HFFc6 (cell line): ENCODE results near the gene SACS. TPM values are rescaled to one million over a fixed set of nuclear protein-coding genes. Genes with fewer than 3 reads are reported as not detected.

Experiments used
- DNase-seq: peaks from one replicate; pipeline ENCODE4 v3.0.0-alpha.2; 2018
- H3K27ac Mint-ChIP-seq: 2 replicates; pipeline ENCODE4 v1.8.0; 2020; ENCODE audit warnings: mild to moderate bottlenecking, mixed read lengths
- H3K27me3 Mint-ChIP-seq: 2 replicates; pipeline ENCODE4 v1.8.0; 2021; ENCODE audit warnings: mild to moderate bottlenecking, moderate library complexity, mixed read lengths; ENCODE audit not compliant: insufficient read depth
- H3K36me3 Mint-ChIP-seq: 2 replicates; pipeline ENCODE4 v1.8.0; 2021; ENCODE audit warnings: low read depth, mixed read lengths
- H3K4me1 Mint-ChIP-seq: 2 replicates; pipeline ENCODE4 v1.8.0; 2020; ENCODE audit warnings: low read depth, mixed read lengths
- H3K4me3 Mint-ChIP-seq: 2 replicates; pipeline ENCODE4 v1.8.0; 2020; ENCODE audit warnings: mild to moderate bottlenecking, moderate library complexity, mixed read lengths
- H3K9me3 Mint-ChIP-seq: 2 replicates; pipeline ENCODE4 v1.8.0; 2020; ENCODE audit warnings: mild to moderate bottlenecking, mixed read lengths
- total RNA-seq, 6 experiments: library from RNA; stranded (reverse); fragmentation: NEBNext Ultra II Directional; extraction: Animal tissue kit (Norgen Biotek cat#: 25700); gene quantifications; 2 replicates in 1 of 6; 3 replicates in 5 of 6; pipeline ENCODE4 v1.2.3, GENCODE V29; 2021
- TF ChIP-seq, protein P1 (sequence below): fragments of 200-600 bp; sonication (generic); IDR thresholded peaks from 2 replicates; pipeline ENCODE4 v1.5.0; 2021; ENCODE audit warnings: antibody characterized with exemption, mild to moderate bottlenecking

Gene SACS
- total RNA-seq, 6 experiments from 2014 or later, result 43.9 to 50.9 (median 47.1) TPM

DNA sequence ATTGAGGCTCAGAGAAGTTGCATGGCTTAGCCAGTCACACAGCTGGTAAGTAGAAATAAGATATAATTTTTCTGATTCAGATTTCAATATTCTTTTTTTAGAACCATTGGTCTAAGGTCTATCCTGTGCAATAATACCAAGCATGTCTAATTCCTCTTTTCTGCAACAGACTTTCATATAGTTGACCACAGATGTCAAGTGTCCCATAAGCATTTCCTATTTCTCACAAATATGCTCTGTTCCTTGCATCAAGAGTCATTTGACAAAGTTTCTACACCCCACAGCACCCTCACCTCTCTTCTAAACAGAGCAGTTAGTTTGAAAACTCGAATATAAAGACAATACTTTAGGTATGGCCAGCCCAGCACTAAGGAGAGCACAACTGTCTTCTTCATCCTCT lies 26.8 kb upstream of the SACS start:
- H3K36me3 Mint-ChIP-seq, result peaks cover 7% of the 10 kb centered on the region
- H3K4me3 Mint-ChIP-seq, result no peak overlapping the region
- DNase-seq, result no peak
- H3K27ac Mint-ChIP-seq, result no peak overlapping the region
- no peaks in the 10 kb centered on the region; the same call in 1 of the 2 replicates for H3K27me3 Mint-ChIP-seq
- TF ChIP-seq, protein P1, sequence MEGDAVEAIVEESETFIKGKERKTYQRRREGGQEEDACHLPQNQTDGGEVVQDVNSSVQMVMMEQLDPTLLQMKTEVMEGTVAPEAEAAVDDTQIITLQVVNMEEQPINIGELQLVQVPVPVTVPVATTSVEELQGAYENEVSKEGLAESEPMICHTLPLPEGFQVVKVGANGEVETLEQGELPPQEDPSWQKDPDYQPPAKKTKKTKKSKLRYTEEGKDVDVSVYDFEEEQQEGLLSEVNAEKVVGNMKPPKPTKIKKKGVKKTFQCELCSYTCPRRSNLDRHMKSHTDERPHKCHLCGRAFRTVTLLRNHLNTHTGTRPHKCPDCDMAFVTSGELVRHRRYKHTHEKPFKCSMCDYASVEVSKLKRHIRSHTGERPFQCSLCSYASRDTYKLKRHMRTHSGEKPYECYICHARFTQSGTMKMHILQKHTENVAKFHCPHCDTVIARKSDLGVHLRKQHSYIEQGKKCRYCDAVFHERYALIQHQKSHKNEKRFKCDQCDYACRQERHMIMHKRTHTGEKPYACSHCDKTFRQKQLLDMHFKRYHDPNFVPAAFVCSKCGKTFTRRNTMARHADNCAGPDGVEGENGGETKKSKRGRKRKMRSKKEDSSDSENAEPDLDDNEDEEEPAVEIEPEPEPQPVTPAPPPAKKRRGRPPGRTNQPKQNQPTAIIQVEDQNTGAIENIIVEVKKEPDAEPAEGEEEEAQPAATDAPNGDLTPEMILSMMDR, result no peak
- H3K4me1 Mint-ChIP-seq, result peaks cover 25% of the 10 kb centered on the region
- no peaks in the 10 kb centered on the region for H3K9me3 Mint-ChIP-seq

DNA sequence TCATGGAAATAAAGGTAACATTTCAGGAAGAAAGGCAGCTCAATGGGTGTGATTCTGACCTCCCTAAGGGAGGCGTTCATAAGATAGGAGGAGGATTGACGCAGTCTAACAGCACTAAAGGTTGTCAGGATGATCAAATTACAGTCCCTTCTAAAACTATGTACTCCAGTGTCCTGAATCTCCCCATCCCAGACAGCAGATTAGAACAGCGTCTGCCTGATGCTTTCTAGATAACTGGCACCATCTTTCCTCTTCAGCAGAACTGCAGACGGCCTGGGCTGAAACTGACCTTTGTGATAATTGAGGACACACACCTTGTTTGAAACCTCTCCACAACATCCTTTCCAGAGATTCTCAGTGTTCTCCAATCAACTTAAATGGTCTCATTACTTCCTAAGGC lies 25.5 kb upstream of the SACS start:
- H3K27ac Mint-ChIP-seq, result no peak overlapping the region
- peaks cover 6% of the 10 kb centered on the region for H3K36me3 Mint-ChIP-seq
- H3K4me1 Mint-ChIP-seq, result peaks cover 20% of the 10 kb centered on the region
- DNase-seq, result no peak
- H3K9me3 Mint-ChIP-seq, result no peaks in the 10 kb centered on the region
- TF ChIP-seq, protein P1, result no peak
- no peak overlapping the region for H3K4me3 Mint-ChIP-seq
- no peaks in the 10 kb centered on the region; the same call in 1 of the 2 replicates for H3K27me3 Mint-ChIP-seq

DNA sequence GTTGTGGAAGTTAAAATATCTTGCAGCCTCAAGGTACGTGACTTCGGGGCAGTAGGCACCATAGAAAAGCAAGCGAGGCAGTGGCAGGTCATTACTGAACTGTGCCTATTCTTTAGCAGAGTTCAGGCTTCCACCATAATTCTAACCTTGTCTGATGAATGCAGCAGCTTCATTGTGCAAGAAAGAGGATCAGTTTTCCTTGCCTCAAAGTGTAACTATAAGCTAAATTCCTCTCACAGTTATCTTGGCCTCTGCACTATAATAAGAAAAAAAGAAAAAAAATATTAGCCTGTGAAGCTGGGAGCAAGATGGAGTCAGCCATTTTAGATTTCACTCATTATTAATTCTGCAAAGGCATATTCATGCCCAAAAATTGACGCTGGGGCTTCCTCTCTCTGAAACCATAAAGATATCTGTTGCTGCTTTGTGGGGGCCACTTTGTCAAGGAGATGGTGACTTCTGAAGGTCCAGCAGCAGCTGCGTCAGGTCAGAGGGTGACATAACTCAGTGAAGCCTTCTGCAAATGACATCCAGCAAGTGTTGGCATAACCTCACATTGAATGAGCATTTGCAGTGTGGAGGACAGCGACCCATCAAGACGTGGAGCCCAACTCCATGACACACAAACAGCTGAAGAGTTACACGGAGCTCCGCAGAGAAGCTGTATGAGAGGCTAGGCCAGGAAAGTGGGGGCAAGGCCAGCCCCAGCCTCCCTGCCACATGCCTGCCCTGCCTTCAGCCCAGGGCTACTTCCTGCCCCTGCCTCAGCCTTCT lies 23.1 kb upstream of the SACS start:
- TF ChIP-seq, protein P1, result no peak
- Mint-ChIP-seq H3K36me3 (no peaks in the 10 kb centered on the region), H3K4me1 (no peaks in the 10 kb centered on the region), H3K27me3 (peaks cover 1% of the 10 kb centered on the region), H3K9me3 (no peaks in the 10 kb centered on the region), H3K4me3 (no peak overlapping the region), H3K27ac (no peak overlapping the region)
- DNase-seq, result no peak

DNA sequence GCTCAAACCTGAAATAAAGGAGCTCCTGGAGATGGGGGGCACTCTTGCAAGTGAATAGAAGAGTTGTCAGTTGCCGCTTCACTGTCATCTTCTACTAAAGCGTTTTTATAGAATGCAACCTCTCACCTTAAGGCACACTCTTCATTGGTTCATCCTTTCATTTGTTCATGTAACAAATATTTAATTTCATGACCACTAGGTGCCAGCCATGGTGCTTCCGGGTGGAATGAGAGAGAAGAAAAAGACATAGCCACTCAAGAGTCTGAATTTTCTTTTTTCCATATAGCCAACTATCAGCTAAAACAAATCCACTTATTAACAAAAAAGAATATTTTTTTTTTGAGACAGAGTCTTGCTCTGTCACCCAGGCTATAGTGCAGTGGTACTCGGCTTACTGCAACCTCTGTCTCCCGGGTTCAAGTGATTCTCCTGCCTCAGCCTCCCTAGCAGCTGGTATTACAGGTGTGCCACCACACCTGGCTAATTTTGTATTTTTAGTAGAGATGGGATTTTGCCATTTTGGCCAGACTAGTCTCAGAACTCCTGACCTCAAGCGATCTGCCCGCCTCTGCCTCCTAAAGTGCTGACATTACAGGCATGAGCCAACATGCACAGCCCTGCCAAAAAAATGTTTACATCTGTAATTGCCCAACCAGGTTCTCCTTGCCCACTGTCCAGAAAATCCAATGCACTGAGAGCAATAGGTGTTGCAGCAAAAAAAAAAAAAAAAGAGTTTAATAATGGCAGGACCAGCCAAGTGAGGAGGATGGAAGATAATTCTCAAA lies 22.1 kb upstream of the SACS start:
- peaks cover 1% of the 10 kb centered on the region for H3K27me3 Mint-ChIP-seq
- TF ChIP-seq, protein P1, result peak; percentile 30
- no peaks in the 10 kb centered on the region for H3K36me3 Mint-ChIP-seq
- H3K27ac Mint-ChIP-seq, result no peak overlapping the region
- H3K4me3 Mint-ChIP-seq, result no peak overlapping the region
- no peak for DNase-seq
- no peaks in the 10 kb centered on the region for H3K4me1 Mint-ChIP-seq
- no peaks in the 10 kb centered on the region for H3K9me3 Mint-ChIP-seq

DNA sequence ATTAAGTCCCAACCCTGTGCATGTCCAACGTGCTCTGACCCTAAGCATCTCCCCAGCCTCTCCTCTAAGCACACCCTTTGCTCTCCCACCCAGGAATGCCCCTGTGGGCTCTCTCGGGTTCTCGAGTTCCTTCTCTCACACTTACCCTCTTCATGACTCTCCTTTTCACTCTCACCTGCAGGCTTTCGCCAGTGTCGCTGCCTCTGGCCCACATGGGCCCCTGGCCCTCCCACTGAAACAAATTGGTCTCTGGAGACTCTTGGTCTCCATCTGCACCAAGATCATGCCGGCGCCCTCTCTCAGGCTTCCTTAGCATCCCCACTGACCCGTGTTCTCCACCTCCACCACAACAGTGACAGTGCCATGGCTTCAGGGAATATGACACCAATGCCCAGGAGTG lies 19.6 kb upstream of the SACS start:
- no peak overlapping the region for H3K4me3 Mint-ChIP-seq
- peaks cover 4% of the 10 kb centered on the region for H3K4me1 Mint-ChIP-seq
- TF ChIP-seq, protein P1, result no peak
- H3K9me3 Mint-ChIP-seq, result no peaks in the 10 kb centered on the region
- no peak overlapping the region for H3K27ac Mint-ChIP-seq
- DNase-seq, result no peak
- H3K27me3 Mint-ChIP-seq, result peaks cover 1% of the 10 kb centered on the region; the same call in 1 of the 2 replicates
- no peaks in the 10 kb centered on the region for H3K36me3 Mint-ChIP-seq
